Transverse colon (tissue), 3 donors: ENCODE data around the gene KATNB1.

Experiments used
- POLR2A ChIP-seq: fragments of 450-650 bp; IDR thresholded peaks from one replicate; pipeline ENCODE4 v1.6.1; 2016; ENCODE audit warnings: antibody characterized with exemption, mild to moderate bottlenecking, moderate library complexity
- TF ChIP-seq, protein P1 (sequence below), 5 experiments: fragments of 200-600 bp in 3 of 5; fragments of 450-650 bp in 2 of 5; sonication (generic) in 3 of 5; IDR thresholded peaks; 1 replicate in 2 of 5; 2 replicates in 3 of 5; pipeline ENCODE4 v1.5.1; 2016 to 2017; ENCODE audit warnings: antibody characterized with exemption in 5 of 5, inconsistent platforms in 3 of 5, mild to moderate bottlenecking in 2 of 5, moderate library complexity in 1 of 5

GRCh38 chr16:57788252-57788841, 52.8 kb downstream of the KATNB1 start:
- TF ChIP-seq, protein P1, sequence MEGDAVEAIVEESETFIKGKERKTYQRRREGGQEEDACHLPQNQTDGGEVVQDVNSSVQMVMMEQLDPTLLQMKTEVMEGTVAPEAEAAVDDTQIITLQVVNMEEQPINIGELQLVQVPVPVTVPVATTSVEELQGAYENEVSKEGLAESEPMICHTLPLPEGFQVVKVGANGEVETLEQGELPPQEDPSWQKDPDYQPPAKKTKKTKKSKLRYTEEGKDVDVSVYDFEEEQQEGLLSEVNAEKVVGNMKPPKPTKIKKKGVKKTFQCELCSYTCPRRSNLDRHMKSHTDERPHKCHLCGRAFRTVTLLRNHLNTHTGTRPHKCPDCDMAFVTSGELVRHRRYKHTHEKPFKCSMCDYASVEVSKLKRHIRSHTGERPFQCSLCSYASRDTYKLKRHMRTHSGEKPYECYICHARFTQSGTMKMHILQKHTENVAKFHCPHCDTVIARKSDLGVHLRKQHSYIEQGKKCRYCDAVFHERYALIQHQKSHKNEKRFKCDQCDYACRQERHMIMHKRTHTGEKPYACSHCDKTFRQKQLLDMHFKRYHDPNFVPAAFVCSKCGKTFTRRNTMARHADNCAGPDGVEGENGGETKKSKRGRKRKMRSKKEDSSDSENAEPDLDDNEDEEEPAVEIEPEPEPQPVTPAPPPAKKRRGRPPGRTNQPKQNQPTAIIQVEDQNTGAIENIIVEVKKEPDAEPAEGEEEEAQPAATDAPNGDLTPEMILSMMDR (IDR thresholded peaks at IDR 0.05): no peak
- TF ChIP-seq POLR2A: no peak
